ENCODE measurements around the gene P2RX6. TPM values are rescaled to one million over a fixed set of nuclear protein-coding genes. Genes with fewer than 3 reads are reported as not detected.

Gene P2RX6
- total RNA-seq, 2 experiments from 2014 or later, result 0.50 to 0.63 TPM

GRCh38 chr22:21025266-21025665 lies 10.3 kb downstream of the P2RX6 start:
- ATAC-seq, result peak; percentile 62
- DNase-seq, result peak; percentile 63
- Mint-ChIP-seq H3K27ac (peak overlapping the region; percentile 17), H3K36me3 (ENCODE audit: low read depth) (no peaks in the 10 kb centered on the region), H3K4me1 (ENCODE audit: low read depth) (peaks cover 14% of the 10 kb centered on the region), H3K4me3 (no peak overlapping the region), H3K27me3 (ENCODE audit: low read depth) (peaks cover 6% of the 10 kb centered on the region), H3K9me3 (ENCODE audit: insufficient read depth) (no peaks in the 10 kb centered on the region)
- ChIA-PET POLR2A (no interaction called here), CTCF (interaction anchor here (1.0 kb wide), 1 partner anchor 9 kb away, joined by 3 read pairs; no protein-coding TSS in a partner anchor)

- POLR2A ChIA-PET, result no interaction called here
- Mint-ChIP-seq H3K36me3 (ENCODE audit: low read depth) (no peaks in the 10 kb centered on the region), H3K4me3 (no peak overlapping the region), H3K9me3 (ENCODE audit: insufficient read depth) (no peaks in the 10 kb centered on the region), H3K27ac (peak overlapping the region; percentile 17), H3K27me3 (ENCODE audit: low read depth) (peaks cover 14% of the 10 kb centered on the region), H3K4me1 (ENCODE audit: low read depth) (peaks cover 14% of the 10 kb centered on the region)
- CTCF ChIA-PET, result no interaction called here
- no peak for ATAC-seq
- DNase-seq, result no peak
These were observed 11.1 kb downstream of the P2RX6 start for GRCh38 chr22:21025763-21026755.

- H3K4me3 Mint-ChIP-seq, result no peak overlapping the region
- CTCF ChIA-PET, result no interaction called here
- H3K27me3 Mint-ChIP-seq (ENCODE audit: low read depth), result peaks cover 18% of the 10 kb centered on the region
- POLR2A ChIA-PET, result no interaction called here
- ATAC-seq (no peak), DNase-seq (no peak)
- no peaks in the 10 kb centered on the region for H3K9me3 Mint-ChIP-seq (ENCODE audit: insufficient read depth)
- no peaks in the 10 kb centered on the region for H3K36me3 Mint-ChIP-seq (ENCODE audit: low read depth)
- peaks cover 14% of the 10 kb centered on the region for H3K4me1 Mint-ChIP-seq (ENCODE audit: low read depth)
- no peak overlapping the region for H3K27ac Mint-ChIP-seq
These were observed 12.1 kb downstream of the P2RX6 start for GRCh38 chr22:21026783-21027692.

- Mint-ChIP-seq H3K36me3 (ENCODE audit: low read depth) (no peaks in the 10 kb centered on the region), H3K9me3 (ENCODE audit: insufficient read depth) (no peaks in the 10 kb centered on the region), H3K4me1 (ENCODE audit: low read depth) (peaks cover 16% of the 10 kb centered on the region), H3K4me3 (no peak overlapping the region), H3K27me3 (ENCODE audit: low read depth) (peaks cover 27% of the 10 kb centered on the region), H3K27ac (no peak overlapping the region)
- CTCF ChIA-PET, result no interaction called here
- ATAC-seq (no peak), DNase-seq (no peak)
- POLR2A ChIA-PET, result no interaction called here
These were observed 13.6 kb downstream of the P2RX6 start for GRCh38 chr22:21028277-21029251.

- Mint-ChIP-seq H3K27me3 (ENCODE audit: low read depth) (peaks cover 33% of the 10 kb centered on the region), H3K4me1 (ENCODE audit: low read depth) (peaks cover 18% of the 10 kb centered on the region), H3K9me3 (ENCODE audit: insufficient read depth) (no peaks in the 10 kb centered on the region), H3K4me3 (no peak overlapping the region), H3K36me3 (ENCODE audit: low read depth) (no peaks in the 10 kb centered on the region), H3K27ac (no peak overlapping the region)
- ChIA-PET POLR2A (no interaction called here), CTCF (no interaction called here)
- DNase-seq, result no peak
- ATAC-seq, result no peak
These were observed 14.6 kb downstream of the P2RX6 start for GRCh38 chr22:21029486-21030025.

- ChIA-PET POLR2A (no interaction called here), CTCF (no interaction called here)
- no peaks in the 10 kb centered on the region for H3K36me3 Mint-ChIP-seq (ENCODE audit: low read depth)
These were observed 15.1 kb downstream of the P2RX6 start for GRCh38 chr22:21030032-21030431.

GRCh38 chr22:21030621-21031544 lies 15.9 kb downstream of the P2RX6 start:
- DNase-seq, result no peak
- ATAC-seq, result no peak
- POLR2A ChIA-PET, result no interaction called here
- Mint-ChIP-seq H3K4me3 (no peak overlapping the region), H3K27me3 (ENCODE audit: low read depth) (peaks cover 39% of the 10 kb centered on the region), H3K4me1 (ENCODE audit: low read depth) (peaks cover 7% of the 10 kb centered on the region), H3K36me3 (ENCODE audit: low read depth) (no peaks in the 10 kb centered on the region), H3K27ac (no peak overlapping the region), H3K9me3 (ENCODE audit: insufficient read depth) (no peaks in the 10 kb centered on the region)
- CTCF ChIA-PET, result no interaction called here

More at GRCh38 chr22:21030032-21030431, 15.1 kb downstream of the P2RX6 start:
- no peak for ATAC-seq
- Mint-ChIP-seq H3K27me3 (ENCODE audit: low read depth) (peaks cover 35% of the 10 kb centered on the region), H3K4me3 (no peak overlapping the region), H3K27ac (no peak overlapping the region), H3K4me1 (ENCODE audit: low read depth) (peaks cover 16% of the 10 kb centered on the region), H3K9me3 (ENCODE audit: insufficient read depth) (no peaks in the 10 kb centered on the region)
- no peak for DNase-seq

- ChIA-PET POLR2A (no interaction called here), CTCF (interaction anchor here (0.8 kb wide), 1 partner anchor 11 kb away, joined by 4 read pairs; no protein-coding TSS in a partner anchor)
- Mint-ChIP-seq H3K4me1 (ENCODE audit: low read depth) (peaks cover 5% of the 10 kb centered on the region), H3K36me3 (ENCODE audit: low read depth) (no peaks in the 10 kb centered on the region), H3K4me3 (no peak overlapping the region), H3K27ac (no peak overlapping the region), H3K27me3 (ENCODE audit: low read depth) (peaks cover 41% of the 10 kb centered on the region), H3K9me3 (ENCODE audit: insufficient read depth) (no peaks in the 10 kb centered on the region)
- DNase-seq (no peak), ATAC-seq (no peak)
These were observed 16.6 kb downstream of the P2RX6 start for GRCh38 chr22:21031545-21032036.

GRCh38 chr22:21032037-21032867 lies 17.3 kb downstream of the P2RX6 start, which contains the start of gene SLC7A4:
TSS of gene SLC7A4 (minus strand) at chr22:21032561. CDS start at chr22:21031812, 749 bp downstream.
- DNase-seq (no peak), ATAC-seq (peak; percentile 59)
- peaks cover 5% of the 10 kb centered on the region for H3K4me1 Mint-ChIP-seq (ENCODE audit: low read depth)
- H3K27ac Mint-ChIP-seq, result no peak within 1 kb of the TSS
- no peaks in the 10 kb centered on the region for H3K36me3 Mint-ChIP-seq (ENCODE audit: low read depth)
- H3K9me3 Mint-ChIP-seq (ENCODE audit: insufficient read depth), result no peaks in the 10 kb centered on the region
- peak within 1 kb of the TSS; percentile 12 for H3K4me3 Mint-ChIP-seq
- peaks cover 41% of the 10 kb centered on the region for H3K27me3 Mint-ChIP-seq (ENCODE audit: low read depth)
- POLR2A ChIA-PET, result no interaction called here
- CTCF ChIA-PET, result interaction anchor here (0.8 kb wide), 1 partner anchor 11 kb away, joined by 4 read pairs; no protein-coding TSS in a partner anchor
